Measurements from ENCODE around the gene ZBTB16.

The ZBTB16 gene

GRCh38 chr11:114194702-114195101 is 135.2 kb downstream of the ZBTB16 start:
- Histone ChIP-seq H3K27ac (replicated peaks) (no peak overlapping the region), H3K27me3 (ENCODE audit: insufficient read depth, poor library complexity, severe bottlenecking) (no peaks in the 10 kb centered on the region), H3K4me3 (replicated peaks; ENCODE audit: insufficient read depth, low read length) (no peak overlapping the region)
- DNase-seq (ENCODE audit: low read depth in 1 of 2, low spot score in 1 of 2) = no peak
- no peak for TF ChIP-seq SPI1 (IDR thresholded peaks at IDR 0.05; ENCODE audit: borderline replicate concordance, low read depth)
- no peak for TF ChIP-seq CTCF (IDR thresholded peaks at IDR 0.05; ENCODE audit: insufficient read depth, low read length)
- no peak for TF ChIP-seq REST (IDR thresholded peaks at IDR 0.05; ENCODE audit: insufficient replicate concordance, low read depth)
- TF ChIP-seq POLR2AphosphoS5 (IDR thresholded peaks at IDR 0.05; ENCODE audit: low read depth) = no peak
- TF ChIP-seq GABPA (IDR thresholded peaks at IDR 0.05; ENCODE audit: low read depth) = no peak

- Histone ChIP-seq H3K27ac (replicated peaks) (no peak overlapping the region), H3K4me3 (replicated peaks; ENCODE audit: insufficient read depth, low read length) (no peak overlapping the region), H3K27me3 (ENCODE audit: insufficient read depth, poor library complexity, severe bottlenecking) (no peaks in the 10 kb centered on the region)
- TF ChIP-seq POLR2AphosphoS5 (IDR thresholded peaks at IDR 0.05; ENCODE audit: low read depth) (no peak), SPI1 (IDR thresholded peaks at IDR 0.05; ENCODE audit: borderline replicate concordance, low read depth) (no peak), CTCF (IDR thresholded peaks at IDR 0.05; ENCODE audit: insufficient read depth, low read length) (no peak)
- no peak for DNase-seq (ENCODE audit: low read depth in 1 of 2, low spot score in 1 of 2)
Observed at GRCh38 chr11:114195151-114195550, 135.6 kb downstream of the ZBTB16 start.

- DNase-seq (ENCODE audit: low read depth in 1 of 2, low spot score in 1 of 2) = no peak
- no peaks in the 10 kb centered on the region for H3K27me3 ChIP-seq (ENCODE audit: insufficient read depth, poor library complexity, severe bottlenecking)
- no peak overlapping the region for H3K4me3 ChIP-seq (replicated peaks; ENCODE audit: insufficient read depth, low read length)
- no peak overlapping the region for H3K27ac ChIP-seq (replicated peaks)
- TF ChIP-seq REST (IDR thresholded peaks at IDR 0.05; ENCODE audit: insufficient replicate concordance, low read depth) = no peak
- TF ChIP-seq SPI1 (IDR thresholded peaks at IDR 0.05; ENCODE audit: borderline replicate concordance, low read depth) = no peak
- TF ChIP-seq CTCF (IDR thresholded peaks at IDR 0.05; ENCODE audit: insufficient read depth, low read length) = no peak
- no peak for TF ChIP-seq GABPA (IDR thresholded peaks at IDR 0.05; ENCODE audit: low read depth)
- no peak for TF ChIP-seq POLR2AphosphoS5 (IDR thresholded peaks at IDR 0.05; ENCODE audit: low read depth)
Observed at GRCh38 chr11:114195981-114196731, 136.6 kb downstream of the ZBTB16 start.

Data from HL-60 (cell line).